Natural killer cell (primary cell): ENCODE results near the gene DUS1L. TPM values are rescaled to one million over a fixed set of nuclear protein-coding genes. Genes with fewer than 3 reads are reported as not detected.
"Not testable (repeated sequence)": the region's sequence is repeated elsewhere in the genome, so short reads cannot be mapped to it uniquely, and the experiment has no call there.

Experiments used
- ATAC-seq, 3 donors: fragments of 150-1000 bp in 2 of 3; fragments of 200-7000 bp in 1 of 3; cut with Tn5 transposase; 1 replicate in 1 of 3; 2 replicates in 2 of 3; pipeline ENCODE4 v1.10.0; 2021; ENCODE audit warnings: mild to moderate bottlenecking in 2 of 3, moderate library complexity in 2 of 3
- DNase-seq, 2 donors: peaks; one replicate each; pipeline versions ENCODE4 v3.0.0 to v3.0.0-alpha.2; 2013 to 2021; ENCODE audit warnings: mixed read lengths in 1 of 2
- H3K27ac ChIP-seq: one replicate; pipeline ENCODE4 v1.5.1; 2013; ENCODE audit warnings: mild to moderate bottlenecking, low read length
- H3K27me3 ChIP-seq: one replicate; pipeline ENCODE4 v1.6.1; 2013; ENCODE audit warnings: low read length; ENCODE audit not compliant: control insufficient read depth, insufficient read depth
- H3K36me3 ChIP-seq: one replicate; pipeline ENCODE4 v1.6.1; 2013; ENCODE audit warnings: low read length; ENCODE audit not compliant: control insufficient read depth, insufficient read depth
- H3K4me1 ChIP-seq: one replicate; pipeline ENCODE4 v1.6.1; 2013; ENCODE audit warnings: low read length; ENCODE audit not compliant: control insufficient read depth, insufficient read depth
- H3K4me3 ChIP-seq: one replicate; pipeline ENCODE4 v1.5.1; 2013; ENCODE audit warnings: low read length
- H3K9me3 ChIP-seq: one replicate; pipeline ENCODE4 v1.6.1; 2013; ENCODE audit warnings: low read length; ENCODE audit not compliant: control insufficient read depth, insufficient read depth
- H3K27ac Mint-ChIP-seq, 2 donors: one replicate each; pipeline ENCODE4 v1.8.0; 2022; ENCODE audit warnings: mild to moderate bottlenecking in 2 of 2, mixed read lengths in 2 of 2, moderate library complexity in 1 of 2
- H3K27me3 Mint-ChIP-seq, 2 donors: one replicate each; pipeline ENCODE4 v1.8.0; 2022; ENCODE audit warnings: low read depth in 2 of 2, mixed read lengths in 2 of 2
- H3K36me3 Mint-ChIP-seq: one replicate; pipeline ENCODE4 v1.8.0; 2022; ENCODE audit warnings: mixed read lengths
- H3K4me1 Mint-ChIP-seq, 2 donors: one replicate each; pipeline ENCODE4 v1.8.0; 2022; ENCODE audit warnings: mixed read lengths in 2 of 2
- H3K4me3 Mint-ChIP-seq: one replicate; pipeline ENCODE4 v1.8.0; 2022; ENCODE audit warnings: mild to moderate bottlenecking, moderate library complexity, mixed read lengths
- H3K9me3 Mint-ChIP-seq, 2 donors: one replicate each; pipeline ENCODE4 v1.8.0; 2022; ENCODE audit warnings: mixed read lengths in 2 of 2
- CTCF ChIP-seq: fragments of 200-600 bp; IDR thresholded peaks from one replicate; pipeline ENCODE4 v1.8.0; 2022; ENCODE audit warnings: antibody characterized with exemption
- WGBS: methylation state at CpG from one replicate; pipeline ENCODE4 v1.1.7; 2013; ENCODE audit warnings: missing lambda C conversion rate; ENCODE audit not compliant: insufficient coverage; 5-methylcytosine and 5-hydroxymethylcytosine counted together
- intact Hi-C: fragments of 100-400 bp; cut with micrococcal nuclease; formaldehyde crosslinking; loops from one replicate; pipeline ENCODE4 v1.14.2; 2022
- total RNA-seq, 4 donors: library from RNA; stranded (reverse); fragments of 120-200 nt in 1 of 4; gene quantifications; one replicate each; pipeline versions ENCODE4 v1.2.3 to v1.2.4, GENCODE V29; 2013 to 2022

DUS1L gene
- total RNA-seq, 3 donors from 2014 or later (not counting 1 experiment from before 2014, with no cell fraction given): 122 to 144 (median 136) TPM

- no peak for ATAC-seq
- 82% methylated on average over 15 of the region's 17 CpGs for WGBS
Measured at GRCh38 chr17:82041144-82041814, 24.3 kb downstream of the DUS1L start.

GRCh38 chr17:82039695-82040299 is 25.8 kb downstream of the DUS1L start:
- Histone ChIP-seq H3K4me3 (no peak overlapping the region), H3K9me3 (no peaks in the 10 kb centered on the region), H3K27me3 (no peaks in the 10 kb centered on the region), H3K27ac (no peak overlapping the region), H3K36me3 (no peaks in the 10 kb centered on the region), H3K4me1 (peaks cover 21% of the 10 kb centered on the region)
- H3K36me3 Mint-ChIP-seq: no peaks in the 10 kb centered on the region
- no peak for DNase-seq
- no peak for ATAC-seq
- no peak for TF ChIP-seq CTCF
- WGBS: 97% methylated on average over 8 of the region's 8 CpGs
- no peaks in the 10 kb centered on the region for H3K27me3 Mint-ChIP-seq
- peaks cover 7 to 22% of the 10 kb centered on the region in 2 donors for H3K4me1 Mint-ChIP-seq
- no peak overlapping the region for H3K4me3 Mint-ChIP-seq
- no peak overlapping the region for H3K27ac Mint-ChIP-seq
- intact Hi-C loops: loop anchor here (5.0 kb wide), 1 partner anchor 77 kb away; the partner anchor contains the start of gene NOTUM
- no peaks in the 10 kb centered on the region for H3K9me3 Mint-ChIP-seq

More at GRCh38 chr17:82041144-82041814, 24.3 kb downstream of the DUS1L start:
- Mint-ChIP-seq H3K27me3 (no peaks in the 10 kb centered on the region), H3K4me1 (peaks cover 7 to 9% of the 10 kb centered on the region in 2 donors), H3K9me3 (no peaks in the 10 kb centered on the region), H3K27ac (no peak overlapping the region), H3K4me3 (peak overlapping the region; percentile 21), H3K36me3 (no peaks in the 10 kb centered on the region)
- no peaks in the 10 kb centered on the region for H3K36me3 ChIP-seq
- no peak overlapping the region for H3K4me3 ChIP-seq
- no peaks in the 10 kb centered on the region for H3K27me3 ChIP-seq
- intact Hi-C loops: no loop called here
- TF ChIP-seq CTCF: no peak
- no peak overlapping the region for H3K27ac ChIP-seq
- H3K4me1 ChIP-seq: peaks cover 14% of the 10 kb centered on the region
- H3K9me3 ChIP-seq: no peaks in the 10 kb centered on the region
- DNase-seq: no peak

- peak overlapping the region; percentile 49 for H3K4me3 Mint-ChIP-seq
- peaks cover 21% of the 10 kb centered on the region for H3K4me1 ChIP-seq
- H3K4me3 ChIP-seq, ATAC-seq, H3K27me3 ChIP-seq, H3K27ac ChIP-seq, H3K27me3 Mint-ChIP-seq, H3K36me3 Mint-ChIP-seq, DNase-seq, H3K36me3 ChIP-seq, H3K9me3 ChIP-seq, H3K9me3 Mint-ChIP-seq, H3K27ac Mint-ChIP-seq: not testable (repeated sequence)
- intact Hi-C loops: loop anchor here (5.0 kb wide), 1 partner anchor 77 kb away; the partner anchor contains the start of gene NOTUM
- H3K4me1 Mint-ChIP-seq: peaks cover 7 to 22% of the 10 kb centered on the region in 2 donors
- WGBS: 88% methylated on average over 14 of the region's 16 CpGs
Measured at GRCh38 chr17:82038796-82039409, 26.7 kb downstream of the DUS1L start.

GRCh38 chr17:82037889-82038195 is 27.8 kb downstream of the DUS1L start:
- H3K36me3 Mint-ChIP-seq: no peaks in the 10 kb centered on the region
- no peak for ATAC-seq
- Histone ChIP-seq H3K9me3 (no peaks in the 10 kb centered on the region), H3K27me3 (no peaks in the 10 kb centered on the region), H3K36me3 (no peaks in the 10 kb centered on the region), H3K4me1 (peaks cover 21% of the 10 kb centered on the region), H3K4me3 (peak overlapping the region; percentile 69), H3K27ac (peak overlapping the region; percentile 2)
- no peak for TF ChIP-seq CTCF
- peaks cover 7 to 22% of the 10 kb centered on the region in 2 donors for H3K4me1 Mint-ChIP-seq
- intact Hi-C loops: loop anchor here (1.0 to 5.0 kb wide), 3 partner anchors 13 to 76 kb away; partner anchors contain the start of genes GPS1, LRRC45, NOTUM and RFNG
- H3K4me3 Mint-ChIP-seq: peak overlapping the region; percentile 94
- 7% methylated on average over 10 of the region's 10 CpGs for WGBS
- no peaks in the 10 kb centered on the region for H3K9me3 Mint-ChIP-seq
- no peak for DNase-seq
- no peaks in the 10 kb centered on the region for H3K27me3 Mint-ChIP-seq
- H3K27ac Mint-ChIP-seq: peak overlapping the region; percentile 90 to 94
